Effector CD4-positive, alpha-beta T cell (primary cell): Measurements from ENCODE around the gene SFXN5.

ENCODE experiments used
- DNase-seq: peaks from one replicate; pipeline ENCODE4 v3.0.0-alpha.2; 2020

Gene SFXN5

DNA sequence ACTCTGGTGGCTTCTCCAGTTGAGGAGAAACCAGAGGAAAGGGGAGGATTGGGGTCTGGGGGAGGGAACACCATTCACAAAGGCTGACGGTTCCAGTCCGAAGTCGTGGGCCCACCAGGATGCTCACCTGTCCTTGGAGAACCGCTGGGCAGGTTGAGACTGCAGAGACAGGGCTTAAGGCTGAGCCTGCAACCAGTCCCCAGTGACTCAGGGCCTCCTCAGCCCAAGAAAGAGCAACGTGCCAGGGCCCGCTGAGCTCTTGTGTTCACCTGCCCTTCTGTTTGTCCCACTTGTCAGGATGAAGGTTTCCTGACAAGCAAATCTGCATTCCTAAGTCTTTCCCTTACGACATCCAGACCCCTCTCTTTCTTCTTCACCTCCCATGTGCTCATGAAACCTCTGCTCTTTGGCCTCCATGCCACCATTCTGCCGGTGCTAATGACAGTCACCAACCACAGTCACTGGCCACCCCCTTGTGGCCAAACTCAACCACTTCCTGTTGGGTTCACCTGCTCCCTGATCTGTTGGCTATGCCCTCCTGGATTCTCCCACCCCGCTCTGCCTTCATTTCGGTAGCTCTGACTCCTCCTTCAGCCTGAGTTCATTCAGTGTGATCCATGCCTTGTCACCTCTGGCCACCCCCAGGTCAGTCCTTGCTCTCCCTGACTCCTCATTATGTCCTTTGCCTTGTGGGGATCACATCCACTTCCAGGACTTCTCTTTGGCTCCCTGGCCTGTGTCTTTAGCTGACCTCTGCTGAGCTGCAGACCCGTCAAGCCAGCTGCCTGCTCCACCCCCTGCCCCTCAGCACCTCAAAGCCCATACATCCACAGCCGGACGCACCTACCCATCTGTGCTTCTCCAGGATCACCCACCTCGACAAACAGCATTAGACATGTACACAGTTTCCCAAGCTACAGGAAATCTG is 136.6 kb downstream of the SFXN5 start:
- DNase-seq: no peak

- no peak for DNase-seq
Measured at GRCh38 chr2:72933646-72934151, 137.8 kb downstream of the SFXN5 start.

DNA sequence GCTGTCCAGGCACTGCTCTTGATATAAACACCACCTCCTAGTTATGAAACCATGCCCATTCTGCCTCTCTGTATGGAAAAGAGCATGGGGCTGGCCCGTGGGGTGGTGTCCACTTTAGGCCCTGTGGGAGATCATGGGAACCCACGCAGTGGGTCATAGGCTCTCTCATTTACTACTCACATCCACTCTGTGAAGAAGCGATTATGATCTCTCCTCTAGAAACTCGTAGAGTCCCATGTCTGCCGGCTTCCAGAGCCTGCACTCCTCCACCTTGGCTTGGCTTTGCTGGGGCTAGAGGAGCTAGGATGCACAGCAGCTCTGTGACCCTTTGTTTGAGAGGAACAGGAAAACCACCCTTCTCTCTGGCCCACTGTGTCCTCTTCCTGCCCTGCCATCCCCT is 138.3 kb downstream of the SFXN5 start:
- DNase-seq: no peak

DNA sequence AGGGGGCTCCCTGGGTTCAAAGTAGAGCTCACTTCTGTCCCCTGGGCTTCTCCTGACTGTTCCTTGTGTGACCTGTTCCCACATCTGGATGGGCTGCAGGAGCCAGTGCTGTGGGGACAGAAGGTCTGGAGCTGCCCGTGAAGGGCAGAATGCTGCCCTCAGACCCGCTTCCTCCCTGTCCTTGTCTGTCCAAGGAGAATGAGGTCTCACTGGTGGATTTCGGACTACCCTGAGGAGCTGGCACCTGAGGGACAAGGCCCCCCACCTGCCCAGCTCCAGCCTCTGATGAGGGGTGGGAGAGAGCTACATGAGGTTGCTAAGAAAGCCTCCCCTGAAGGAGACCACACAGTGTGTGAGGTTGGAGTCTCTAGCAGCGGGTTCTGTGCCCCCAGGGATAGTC is 138.7 kb downstream of the SFXN5 start:
- no peak for DNase-seq

GRCh38 chr2:72932045-72932740 is 139.3 kb downstream of the SFXN5 start:
- DNase-seq: no peak

DNA sequence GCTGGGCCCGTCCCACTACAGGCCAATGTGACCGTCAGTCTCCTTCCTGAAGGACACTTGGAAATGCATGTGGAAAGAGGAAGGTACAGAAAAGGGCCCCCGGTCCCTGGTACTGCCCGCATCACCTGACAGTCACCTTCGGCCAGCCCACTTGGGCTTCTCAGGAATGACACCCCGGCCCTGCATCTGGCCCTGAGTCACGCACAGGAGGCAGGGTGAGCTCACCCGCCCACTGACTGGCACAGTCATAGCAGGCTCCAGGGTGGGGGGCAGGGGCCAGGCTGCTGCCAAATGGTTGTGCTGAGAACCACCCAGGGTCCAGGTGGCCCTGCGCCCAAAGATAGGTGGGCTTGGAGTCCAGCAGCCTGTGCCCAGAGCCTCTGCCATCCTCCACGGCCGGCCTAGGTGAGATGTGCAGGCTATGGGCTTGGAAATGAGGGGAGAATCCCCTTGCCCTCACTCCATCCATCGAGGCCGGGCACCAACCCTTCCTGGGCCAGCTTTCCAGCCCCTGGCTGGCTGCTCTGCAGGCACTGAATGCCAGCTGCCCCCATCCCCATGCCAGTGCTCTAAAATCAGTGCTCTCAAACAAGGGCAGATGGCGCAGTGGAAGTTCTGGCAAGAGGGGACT is 140.1 kb downstream of the SFXN5 start:
- no peak for DNase-seq

- no peak for DNase-seq
Measured at GRCh38 chr2:72929010-72929409, 142.5 kb downstream of the SFXN5 start.

- no peak for DNase-seq
Measured at GRCh38 chr2:72927619-72928550, 143.6 kb downstream of the SFXN5 start.

DNA sequence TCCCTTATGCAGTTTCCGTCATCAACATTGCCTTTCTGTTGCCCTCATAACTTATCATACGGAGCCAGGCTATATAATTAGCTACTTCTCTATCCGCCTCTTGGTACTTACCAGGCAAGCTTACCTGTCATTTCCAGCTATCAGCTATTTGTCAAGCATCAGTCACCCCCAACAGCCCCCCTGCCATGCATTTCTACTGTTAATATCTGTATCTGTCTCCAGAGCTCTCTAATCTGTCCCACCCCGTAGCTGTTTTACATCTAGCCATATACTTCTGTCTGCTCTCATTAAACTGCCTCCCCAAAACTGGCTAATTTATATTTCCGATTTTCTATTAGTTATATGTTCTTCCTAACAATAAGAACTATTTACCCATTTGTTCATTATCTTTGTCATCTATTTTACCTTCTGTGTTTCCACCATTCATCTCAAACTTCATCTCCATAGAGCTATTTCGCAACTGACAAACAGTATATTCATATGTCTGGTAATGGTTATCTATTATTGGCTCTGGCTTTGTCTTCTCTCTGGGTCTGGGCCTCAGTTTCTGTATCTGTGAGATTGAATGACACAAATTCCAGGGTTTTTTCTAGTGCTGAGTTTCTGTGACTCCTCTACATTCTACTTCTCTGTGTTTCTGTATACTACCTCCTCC is 144.6 kb downstream of the SFXN5 start:
- DNase-seq: no peak

- no peak for DNase-seq
Measured at GRCh38 chr2:72926368-72926767, 145.1 kb downstream of the SFXN5 start.

- DNase-seq: no peak
Measured at GRCh38 chr2:72925328-72925943, 146.1 kb downstream of the SFXN5 start.

DNA sequence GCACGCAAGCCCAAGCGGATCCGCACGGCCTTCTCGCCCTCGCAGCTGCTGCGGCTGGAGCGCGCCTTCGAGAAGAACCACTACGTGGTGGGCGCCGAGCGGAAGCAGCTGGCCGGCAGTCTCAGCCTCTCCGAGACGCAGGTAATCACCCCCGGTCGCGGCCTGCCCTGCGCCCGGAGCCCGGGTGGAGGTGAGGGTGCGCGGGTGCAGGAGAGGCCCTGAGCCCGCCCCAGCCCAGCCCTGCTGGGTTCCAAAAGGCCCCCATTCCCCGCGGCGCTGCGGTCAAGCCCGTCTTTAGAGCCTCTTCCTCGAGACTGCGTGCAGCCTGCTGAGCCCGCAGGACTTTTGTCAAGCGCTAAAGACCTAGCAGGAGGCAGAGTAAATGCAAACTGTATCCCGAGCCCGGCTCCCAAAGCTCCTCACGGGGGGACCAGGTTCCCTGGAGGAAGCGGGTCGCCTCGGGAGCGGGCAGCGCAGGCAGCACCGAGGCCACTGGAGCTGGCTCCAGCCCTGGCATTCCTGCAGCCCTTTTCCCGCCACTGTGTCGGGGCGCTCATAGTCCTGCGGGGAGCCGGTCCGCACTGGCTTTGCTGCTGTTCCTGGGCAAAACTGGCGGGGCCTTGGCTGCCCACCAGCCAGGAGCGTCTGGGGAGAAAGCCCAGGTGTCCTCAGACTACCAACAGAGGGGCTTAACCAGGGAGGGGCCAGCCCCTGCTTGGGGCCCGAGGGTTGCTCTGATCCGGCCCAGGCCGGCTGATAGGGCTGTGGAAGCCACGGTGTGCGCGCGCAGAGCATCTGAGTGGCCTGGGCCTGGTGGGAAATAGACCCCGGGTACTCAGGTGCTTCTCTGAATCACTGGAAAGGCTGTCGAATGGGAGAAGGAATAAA is 146.9 kb downstream of the SFXN5 start:
- DNase-seq: no peak

- DNase-seq: no peak
Measured at GRCh38 chr2:72923833-72924352, 147.6 kb downstream of the SFXN5 start.

DNA sequence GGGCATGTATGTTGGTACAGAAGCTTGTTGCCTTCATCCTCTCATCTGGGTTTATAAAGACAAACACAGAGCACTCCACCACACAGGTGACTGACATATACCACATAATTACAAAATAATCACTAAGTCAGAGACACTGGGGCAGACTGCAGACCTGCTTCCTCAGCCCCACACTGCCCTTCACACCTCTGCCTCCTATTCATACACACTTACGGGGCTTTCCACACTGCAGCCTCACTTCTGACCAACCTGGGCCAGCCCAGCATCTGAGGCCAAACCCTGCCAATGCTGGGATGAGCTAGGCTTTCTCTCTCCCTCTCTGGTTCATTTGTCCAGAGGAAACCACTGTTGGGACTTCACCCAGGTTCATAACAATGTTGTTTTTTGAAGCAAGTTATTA is 149.7 kb downstream of the SFXN5 start:
- no peak for DNase-seq

GRCh38 chr2:72921088-72921851 is 150.2 kb downstream of the SFXN5 start:
- DNase-seq: no peak

DNA sequence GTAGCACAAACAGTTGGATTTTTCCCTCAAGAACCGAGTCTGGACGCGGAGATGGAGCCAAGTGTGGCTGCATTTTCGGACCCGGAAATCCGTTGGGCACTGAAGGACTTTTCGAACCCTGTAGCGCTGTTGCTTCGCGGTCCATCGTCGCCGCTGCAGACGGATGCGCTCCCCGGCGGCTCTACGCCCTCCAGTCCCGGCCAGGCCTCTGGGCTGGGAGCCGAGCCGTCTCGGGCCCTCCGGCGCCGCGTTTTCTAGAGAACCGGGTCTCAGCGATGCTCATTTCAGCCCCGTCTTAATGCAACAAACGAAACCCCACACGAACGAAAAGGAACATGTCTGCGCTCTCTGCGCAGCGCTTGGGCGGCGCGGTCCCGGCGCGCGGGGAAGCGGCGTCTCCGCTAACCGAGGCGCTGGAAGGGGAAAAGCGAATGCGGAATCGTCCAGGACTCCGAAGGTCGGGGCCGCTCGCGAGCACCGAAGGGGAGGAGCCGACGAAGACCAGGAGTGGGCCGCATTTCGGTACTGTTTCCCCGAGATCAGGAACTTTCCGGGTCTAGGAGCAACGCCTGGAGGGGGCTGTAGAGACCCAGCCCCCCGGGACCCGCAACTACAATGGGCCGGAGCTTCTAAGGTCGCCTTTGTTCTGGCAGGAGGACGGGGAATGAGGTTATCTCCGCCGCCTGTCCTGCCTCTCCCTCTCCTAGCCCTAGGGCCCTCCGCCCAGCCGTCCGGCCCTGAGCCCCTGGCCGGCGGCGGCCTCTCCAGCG is 151.0 kb downstream of the SFXN5 start:
- DNase-seq: no peak

DNA sequence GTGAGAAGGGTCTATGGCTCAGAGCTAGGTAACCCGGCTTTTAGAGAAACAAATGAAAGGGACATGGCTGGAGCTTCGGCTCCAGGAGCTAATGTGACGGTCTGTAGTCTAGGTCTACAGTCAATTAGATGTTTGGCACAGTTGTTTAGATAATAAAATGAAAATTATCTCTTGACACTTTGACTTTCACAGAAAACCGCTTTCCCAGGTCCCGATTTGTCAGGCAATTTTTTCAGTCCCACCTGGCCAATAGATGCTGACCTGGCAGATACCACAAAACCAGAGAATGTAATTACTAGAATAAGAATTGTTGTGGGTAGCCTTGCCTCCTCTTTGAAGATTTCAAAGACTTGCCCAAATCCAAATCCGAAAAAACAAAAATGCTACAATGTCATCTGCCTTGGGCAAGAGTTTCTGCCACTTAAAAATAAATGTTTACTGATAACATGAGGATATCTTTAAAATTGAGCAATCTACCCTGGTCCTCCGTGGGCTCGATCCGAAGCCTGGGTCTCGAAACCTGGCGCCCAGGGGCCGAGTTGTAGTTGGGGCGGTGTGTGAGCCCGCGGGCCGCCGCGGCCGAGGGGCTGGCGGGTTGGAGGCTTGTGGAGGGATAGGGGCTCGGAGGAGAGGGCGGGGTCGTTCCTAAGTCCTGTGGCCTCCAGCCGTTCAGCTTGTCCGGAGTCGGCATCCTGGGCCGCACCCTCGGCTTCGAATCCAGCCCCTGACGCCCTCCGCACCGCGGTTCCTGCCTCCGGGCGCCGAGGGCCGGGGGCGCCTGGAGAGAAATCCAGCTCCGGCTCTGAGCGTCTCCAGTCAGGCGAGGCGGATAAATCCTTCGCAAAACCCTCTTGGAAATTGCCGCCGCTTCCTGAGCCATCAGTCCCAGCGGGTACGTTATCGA is 151.8 kb downstream of the SFXN5 start:
- DNase-seq: no peak
